ENCODE results near the gene CBX3. TPM values are rescaled to one million over a fixed set of nuclear protein-coding genes. Genes with fewer than 3 reads are reported as not detected.

CBX3 gene
- total and polyA plus RNA-seq, 2 of the 13 experiments (the other 11 are each of a cell fraction or from before 2014, with no cell fraction given): 53.9 to 249 TPM

DNA sequence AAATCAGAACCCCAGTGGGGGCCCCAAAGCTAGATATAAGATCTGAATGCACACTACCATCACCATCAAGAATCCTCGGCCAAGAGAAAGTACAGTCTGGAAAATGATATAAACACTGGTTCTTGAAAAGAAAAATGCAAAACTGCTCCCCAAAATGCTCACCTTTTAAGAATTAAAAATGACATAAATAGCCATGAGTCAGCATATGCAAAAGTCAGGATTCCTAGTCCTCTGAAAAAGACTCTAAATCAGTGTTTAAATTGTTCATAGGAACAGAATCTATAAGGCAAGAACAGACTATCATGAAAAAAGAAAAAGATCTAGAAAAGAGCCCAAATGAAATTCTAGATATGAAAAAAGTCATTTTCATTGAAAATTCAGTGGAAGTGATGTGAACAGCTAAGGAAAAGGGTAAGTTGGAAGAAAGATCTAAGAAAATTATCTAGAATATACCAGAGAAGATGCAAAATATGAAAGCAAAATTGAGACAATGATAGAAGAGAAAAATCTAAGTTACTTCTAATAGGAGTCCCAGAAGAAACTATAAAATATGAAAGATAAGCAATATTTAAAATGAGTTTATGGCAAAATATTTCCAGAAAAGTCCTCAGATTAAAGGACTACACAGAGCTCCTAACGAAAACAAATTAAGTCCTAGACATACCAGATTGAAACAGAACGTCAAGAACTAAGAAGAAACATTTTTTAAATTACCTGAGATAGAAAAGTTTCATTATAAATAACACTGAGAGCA lies 19.9 kb upstream of the CBX3 start (continued):
- TF ChIP-seq, protein P1, sequence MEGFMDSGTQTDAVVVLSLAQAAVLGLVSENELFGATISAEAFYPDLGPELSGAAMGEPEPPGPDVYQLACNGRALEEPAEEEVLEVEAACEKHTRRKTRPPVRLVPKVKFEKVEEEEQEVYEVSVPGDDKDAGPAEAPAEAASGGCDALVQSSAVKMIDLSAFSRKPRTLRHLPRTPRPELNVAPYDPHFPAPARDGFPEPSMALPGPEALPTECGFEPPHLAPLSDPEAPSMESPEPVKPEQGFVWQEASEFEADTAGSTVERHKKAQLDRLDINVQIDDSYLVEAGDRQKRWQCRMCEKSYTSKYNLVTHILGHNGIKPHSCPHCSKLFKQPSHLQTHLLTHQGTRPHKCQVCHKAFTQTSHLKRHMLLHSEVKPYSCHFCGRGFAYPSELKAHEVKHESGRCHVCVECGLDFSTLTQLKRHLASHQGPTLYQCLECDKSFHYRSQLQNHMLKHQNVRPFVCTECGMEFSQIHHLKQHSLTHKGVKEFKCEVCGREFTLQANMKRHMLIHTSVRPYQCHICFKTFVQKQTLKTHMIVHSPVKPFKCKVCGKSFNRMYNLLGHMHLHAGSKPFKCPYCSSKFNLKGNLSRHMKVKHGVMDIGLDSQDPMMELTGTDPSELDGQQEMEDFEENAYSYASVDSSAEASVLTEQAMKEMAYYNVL (CRISPR knock-in tag; IDR thresholded peaks at IDR 0.05; ENCODE audit: borderline replicate concordance): no peak
- no peak for TF ChIP-seq TRIM24 (CRISPR knock-in tag; IDR thresholded peaks at IDR 0.05)
- no peak for TF ChIP-seq MLLT10 (CRISPR knock-in tag; IDR thresholded peaks at IDR 0.05)
- no peak for TF ChIP-seq KLF13 (CRISPR knock-in tag; IDR thresholded peaks at IDR 0.05)

DNA sequence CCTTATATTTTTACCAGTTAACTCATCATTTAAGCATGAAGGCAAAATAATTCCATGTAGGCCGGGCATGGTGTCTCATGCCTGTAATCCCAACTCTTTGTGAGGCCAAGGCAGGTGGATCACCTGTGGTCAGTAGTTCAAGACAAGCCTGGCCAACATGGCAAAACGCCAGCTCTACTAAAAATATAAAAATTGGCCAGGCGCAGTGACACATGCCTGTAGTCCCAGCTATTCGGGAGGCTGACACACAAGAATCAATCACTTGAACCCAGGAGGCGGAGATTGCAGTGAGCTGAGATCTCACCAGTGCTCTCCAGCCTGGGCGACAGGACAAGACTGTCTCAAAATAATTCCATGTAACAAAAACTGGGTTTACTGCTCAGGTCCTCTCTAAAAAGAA lies 19.3 kb upstream of the CBX3 start:
- ChIA-PET POLR2A (interaction anchor here (1.4 to 1.6 kb wide), 3 partner anchors 11 to 30 kb away, joined by 3 to 6 read pairs (median 4); partner anchors contain the start of gene NFE2L3), CTCF (ENCODE audit: low intra/inter-chr PET ratio, low total read pairs) (no interaction called here)
- Histone ChIP-seq H3K36me3 (replicated peaks in 1 of 2; ENCODE audit: control insufficient read depth in 1 of 2, insufficient read depth in 2 of 2, low read length in 2 of 2) (no peaks in the 10 kb centered on the region; a peak in 1 of 5 replicates), H3K27ac (ENCODE audit: extremely low read length, insufficient read depth, low read length) (no peak overlapping the region), H2AFZ (ENCODE audit: low read length) (no peak overlapping the region), H3K4me1 (ENCODE audit: insufficient read depth, low read length) (peaks cover 30% of the 10 kb centered on the region), H3K9me3 (ENCODE audit: low read length) (no peaks in the 10 kb centered on the region), H3K4me2 (ENCODE audit: low read depth, low read length) (no peak overlapping the region), H4K20me1 (ENCODE audit: insufficient read depth, low read length) (peaks cover 18% of the 10 kb centered on the region; the same call in 1 of the 2 replicates), H3K4me3 (replicated peaks in 1 of 3; ENCODE audit: insufficient read depth in 1 of 3, low read depth in 2 of 3, low read length in 3 of 3) (no peak overlapping the region), H3K79me2 (ENCODE audit: insufficient read depth, low read length) (no peaks in the 10 kb centered on the region), H3K27me3 (ENCODE audit: control insufficient read depth in 1 of 2, insufficient read depth in 2 of 2, low read length in 2 of 2) (no peaks in the 10 kb centered on the region), H3K9ac (ENCODE audit: insufficient read depth, low read depth, low read length) (no peak overlapping the region)
- WGBS (ENCODE audit: low lambda C conversion rate): 91% methylated on average over 6 of the region's 6 CpGs
- no TSS peak for BruUV-seq (replicated peaks)
- intact Hi-C loops (cut with micrococcal nuclease; ENCODE audit: unreplicated experiment): loop anchor here (5.0 kb wide), 1 partner anchor 90 kb away; no protein-coding TSS in a partner anchor
- ATAC-seq: no peak
- DNase-seq (ENCODE audit: low spot score): no peak
- in situ Hi-C loops (cut with HindIII; ENCODE audit: extremely low pct_ligation_motif_present, low pct_unique_long_range_greater_than_20kb): loop anchor here (10.0 kb wide), 1 partner anchor 87 kb away; no protein-coding TSS in a partner anchor
- no peak for FAIRE-seq
- TF ChIP-seq POLR2AphosphoS2 (IDR thresholded peaks at IDR 0.05; ENCODE audit: low read depth, low read length) (peak; percentile 74), JUNB (CRISPR knock-in tag; IDR thresholded peaks at IDR 0.05; ENCODE audit: borderline replicate concordance) (no peak), EHMT2 (IDR thresholded peaks at IDR 0.05; ENCODE audit: borderline replicate concordance, low read depth, low read length) (no peak), PAF1 (CRISPR knock-in tag; IDR thresholded peaks at IDR 0.05) (peak; percentile 72), SSRP1 (CRISPR knock-in tag; IDR thresholded peaks at IDR 0.05) (peak; percentile 75; the same call in 1 of the 2 replicates), ZNF781 (CRISPR knock-in tag; IDR thresholded peaks at IDR 0.05; ENCODE audit: borderline replicate concordance, not compliant biosample characterization) (peak; percentile 18)
- TF ChIP-seq, protein P2, sequence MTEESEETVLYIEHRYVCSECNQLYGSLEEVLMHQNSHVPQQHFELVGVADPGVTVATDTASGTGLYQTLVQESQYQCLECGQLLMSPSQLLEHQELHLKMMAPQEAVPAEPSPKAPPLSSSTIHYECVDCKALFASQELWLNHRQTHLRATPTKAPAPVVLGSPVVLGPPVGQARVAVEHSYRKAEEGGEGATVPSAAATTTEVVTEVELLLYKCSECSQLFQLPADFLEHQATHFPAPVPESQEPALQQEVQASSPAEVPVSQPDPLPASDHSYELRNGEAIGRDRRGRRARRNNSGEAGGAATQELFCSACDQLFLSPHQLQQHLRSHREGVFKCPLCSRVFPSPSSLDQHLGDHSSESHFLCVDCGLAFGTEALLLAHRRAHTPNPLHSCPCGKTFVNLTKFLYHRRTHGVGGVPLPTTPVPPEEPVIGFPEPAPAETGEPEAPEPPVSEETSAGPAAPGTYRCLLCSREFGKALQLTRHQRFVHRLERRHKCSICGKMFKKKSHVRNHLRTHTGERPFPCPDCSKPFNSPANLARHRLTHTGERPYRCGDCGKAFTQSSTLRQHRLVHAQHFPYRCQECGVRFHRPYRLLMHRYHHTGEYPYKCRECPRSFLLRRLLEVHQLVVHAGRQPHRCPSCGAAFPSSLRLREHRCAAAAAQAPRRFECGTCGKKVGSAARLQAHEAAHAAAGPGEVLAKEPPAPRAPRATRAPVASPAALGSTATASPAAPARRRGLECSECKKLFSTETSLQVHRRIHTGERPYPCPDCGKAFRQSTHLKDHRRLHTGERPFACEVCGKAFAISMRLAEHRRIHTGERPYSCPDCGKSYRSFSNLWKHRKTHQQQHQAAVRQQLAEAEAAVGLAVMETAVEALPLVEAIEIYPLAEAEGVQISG (CRISPR knock-in tag; IDR thresholded peaks at IDR 0.05): 0 out of 2 replicates have a peak, but pooled peaks have one; percentile 3

Data from HepG2 (cell line).